NCI-H128 (cell line): ENCODE results near the gene PFDN5.
"Not testable (repeated sequence)": the region's sequence is repeated elsewhere in the genome, so short reads cannot be mapped to it uniquely, and the experiment has no call there.

ENCODE experiments used
- DNase-seq: peaks from one replicate; lab custom pipeline; 2025; ENCODE audit not compliant: unreplicated experiment; lab: John Stamatoyannopoulos, UW

The PFDN5 gene

DNA sequence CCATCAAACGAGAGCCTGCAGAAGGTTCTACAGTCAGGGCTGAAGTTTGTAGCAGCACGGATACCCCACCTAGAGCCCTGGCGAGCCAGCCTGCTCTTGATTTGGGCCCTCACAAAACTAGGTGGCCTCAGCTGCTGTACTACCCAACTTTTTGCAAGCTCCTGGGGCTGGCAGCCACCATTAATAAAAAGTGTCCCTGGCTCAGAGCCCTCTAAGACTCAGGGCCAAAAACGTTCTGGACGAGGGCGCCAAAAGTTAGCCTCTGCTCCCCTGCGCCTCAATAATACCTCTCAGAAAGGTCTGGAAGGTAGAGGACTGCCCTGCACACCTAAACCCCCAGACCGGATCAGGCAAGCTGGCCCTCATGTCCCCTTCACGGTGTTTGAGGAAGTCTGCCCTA lies 8.9 kb upstream of the PFDN5 start:
- no peak for DNase-seq

DNA sequence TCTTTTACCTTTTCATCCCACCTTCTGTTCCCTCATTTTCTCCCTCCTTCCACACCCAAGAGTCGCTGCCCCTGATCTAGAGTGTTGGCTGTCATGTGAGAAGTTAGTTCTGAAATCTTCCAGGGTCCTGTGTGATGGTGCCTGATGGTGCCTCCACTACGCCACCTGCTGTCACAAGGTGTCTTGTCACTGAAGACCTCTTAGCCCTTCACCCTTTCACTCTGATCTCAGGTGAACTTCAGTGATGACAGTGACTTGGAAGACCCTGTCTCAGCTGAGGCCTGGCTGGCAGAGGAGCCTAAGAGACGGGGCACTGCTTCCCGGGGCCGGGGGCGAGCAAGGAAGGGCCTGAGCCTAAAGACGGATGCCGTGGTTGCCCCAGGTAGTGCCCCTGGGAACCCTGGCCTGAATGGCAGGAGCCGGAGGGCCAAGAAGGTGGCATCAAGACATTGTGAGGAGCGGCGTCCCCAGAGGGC lies 7.6 kb upstream of the PFDN5 start:
- DNase-seq, result no peak

DNA sequence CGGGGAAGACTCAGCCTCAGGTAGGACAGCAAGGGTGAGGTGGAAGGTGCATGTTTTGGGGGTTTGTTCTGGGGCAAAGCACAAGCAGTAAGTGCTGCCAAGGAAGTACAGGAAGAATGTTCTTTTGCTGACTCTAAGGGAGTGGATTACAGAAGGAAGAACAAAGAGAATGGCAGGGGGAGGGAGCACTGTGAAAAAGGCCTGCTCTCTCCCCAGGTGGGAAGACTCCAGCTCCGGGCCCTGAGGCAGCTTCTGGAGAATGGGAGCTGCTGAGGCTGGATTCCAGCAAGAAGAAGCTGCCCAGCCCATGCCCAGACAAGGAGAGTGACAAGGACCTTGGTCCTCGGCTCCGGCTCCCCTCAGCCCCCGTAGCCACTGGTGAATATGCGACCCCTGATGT lies 7.0 kb upstream of the PFDN5 start:
- DNase-seq, result no peak

DNA sequence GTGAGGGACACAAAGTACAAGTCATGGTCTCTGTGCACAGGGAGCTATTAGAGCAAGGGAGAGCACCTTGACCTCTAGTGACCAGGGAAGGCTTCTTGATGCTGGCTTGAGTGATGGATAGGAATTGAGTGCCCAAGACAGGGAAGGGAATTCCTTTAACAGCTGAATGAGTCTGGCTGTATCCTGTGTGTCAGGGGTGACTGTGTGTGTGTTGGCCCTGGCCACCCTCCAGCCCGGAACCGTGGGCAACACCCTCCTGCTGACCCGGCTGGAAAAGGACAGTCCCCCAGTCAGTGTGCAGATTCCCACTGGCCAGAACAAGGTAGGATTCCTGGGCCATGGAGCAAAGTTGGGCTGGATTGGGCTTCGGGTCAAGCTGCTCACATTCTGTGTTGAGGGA lies 5.5 kb upstream of the PFDN5 start:
- no peak for DNase-seq

DNA sequence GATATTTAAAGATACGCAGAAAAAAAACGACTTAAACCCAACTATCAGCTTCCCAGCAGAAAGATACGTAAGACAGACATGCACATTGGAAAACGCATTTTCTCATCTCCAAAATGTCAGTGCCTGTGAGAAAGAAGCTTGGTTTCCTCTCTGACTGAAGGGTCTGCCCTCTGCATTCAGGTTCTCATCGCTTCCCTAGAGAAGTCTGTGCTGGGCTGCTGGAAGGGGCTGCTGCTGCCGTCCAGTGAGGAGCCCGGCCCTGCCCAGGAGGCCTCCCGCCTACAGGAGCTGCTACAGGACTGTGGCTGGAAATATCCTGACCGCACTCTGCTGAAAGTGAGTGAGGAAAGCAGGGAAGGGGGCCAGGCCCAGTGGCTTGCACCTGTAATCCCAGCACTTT lies 4.7 kb upstream of the PFDN5 start:
- DNase-seq, result no peak

DNA sequence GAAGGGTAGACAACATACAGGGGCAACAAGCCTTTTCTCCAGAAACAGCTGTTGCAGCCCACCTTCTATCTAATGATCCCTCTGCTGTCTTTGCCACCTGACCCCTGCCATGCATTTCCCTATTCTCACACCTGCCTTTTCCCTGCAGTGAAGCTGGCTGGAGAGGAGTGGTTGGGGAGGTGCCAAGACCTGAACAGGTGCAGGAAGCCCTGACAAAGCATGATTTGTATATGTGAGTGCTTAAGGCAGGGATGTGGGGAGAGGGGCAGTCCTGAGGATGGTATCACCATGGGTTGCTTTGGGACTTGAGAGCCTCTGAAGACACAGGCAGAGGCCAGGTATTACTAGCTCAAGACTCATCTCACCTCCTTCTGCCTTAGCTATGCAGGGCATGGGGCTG lies 2.9 kb upstream of the PFDN5 start:
- DNase-seq, result peak; percentile 56

DNA sequence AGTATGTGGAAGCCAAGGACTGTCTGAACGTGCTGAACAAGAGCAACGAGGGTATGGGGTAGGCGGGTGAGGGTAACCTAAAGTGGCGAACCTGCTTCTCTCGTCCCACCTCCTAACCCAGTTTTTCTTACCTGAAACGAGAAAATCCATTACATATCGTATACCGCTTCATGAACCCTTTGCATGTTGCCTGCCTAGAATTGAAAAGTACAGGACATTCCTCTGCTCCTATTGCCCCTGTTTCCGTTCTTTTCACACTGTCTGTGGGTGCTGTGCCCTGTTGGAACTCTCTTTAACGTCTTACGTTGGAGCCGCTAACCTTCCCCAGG lies 513 bp downstream of the PFDN5 start:
- no peak for DNase-seq

DNA sequence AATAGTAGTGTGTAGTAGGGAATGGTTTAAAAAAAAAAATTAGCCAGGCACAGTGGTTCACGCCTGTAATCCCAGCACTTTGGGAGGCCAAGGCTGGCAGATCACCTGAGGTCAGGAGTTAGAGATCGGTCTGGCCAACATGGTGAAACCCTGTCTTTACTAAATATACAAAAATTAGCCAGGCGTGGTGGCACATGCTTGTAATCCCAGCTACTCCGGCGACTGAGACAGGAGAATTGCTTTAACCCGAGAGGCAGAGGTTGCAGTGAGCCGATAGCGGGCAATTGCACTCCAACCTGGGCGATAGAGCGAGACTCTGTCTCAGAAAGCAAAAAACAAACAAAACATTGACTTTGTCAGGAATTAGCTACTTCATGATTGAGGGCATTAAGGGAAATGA lies 1.8 kb downstream of the PFDN5 start:
- DNase-seq, result not testable (repeated sequence)

DNA sequence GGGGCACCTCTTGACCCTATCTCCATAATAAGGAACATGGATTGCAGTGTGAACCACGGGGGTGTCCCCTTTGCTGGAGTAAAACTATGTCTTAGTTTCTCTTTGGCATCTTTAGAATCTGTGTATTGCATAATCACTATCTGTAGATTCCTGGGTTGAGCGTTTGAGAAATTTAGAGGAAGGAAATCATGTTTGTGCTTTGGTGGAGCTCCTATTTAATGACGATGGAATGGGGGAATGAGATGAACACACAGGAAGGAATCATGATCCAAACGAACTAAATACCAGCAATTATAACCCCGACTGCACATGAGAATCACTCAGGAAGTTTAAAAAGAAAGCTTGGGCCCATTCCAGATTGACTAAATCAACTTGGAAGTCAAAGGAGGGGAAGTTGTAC lies 2.8 kb downstream of the PFDN5 start:
- DNase-seq, result no peak

DNA sequence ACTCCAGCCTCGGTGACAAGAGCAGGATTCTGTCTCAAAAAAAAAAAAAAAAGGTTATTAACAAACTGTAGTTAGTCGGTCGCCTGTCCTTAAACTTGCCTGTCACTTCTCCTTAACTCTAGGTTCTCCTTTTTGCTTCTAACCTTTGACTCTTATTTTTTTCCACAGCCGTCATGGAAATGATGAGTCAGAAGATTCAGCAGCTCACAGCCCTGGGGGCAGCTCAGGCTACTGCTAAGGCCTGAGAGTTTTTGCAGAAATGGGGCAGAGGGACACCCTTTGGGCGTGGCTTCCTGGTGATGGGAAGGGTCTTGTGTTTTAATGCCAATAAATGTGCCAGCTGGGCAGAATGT lies 3.7 kb downstream of the PFDN5 start:
- no peak for DNase-seq

DNA sequence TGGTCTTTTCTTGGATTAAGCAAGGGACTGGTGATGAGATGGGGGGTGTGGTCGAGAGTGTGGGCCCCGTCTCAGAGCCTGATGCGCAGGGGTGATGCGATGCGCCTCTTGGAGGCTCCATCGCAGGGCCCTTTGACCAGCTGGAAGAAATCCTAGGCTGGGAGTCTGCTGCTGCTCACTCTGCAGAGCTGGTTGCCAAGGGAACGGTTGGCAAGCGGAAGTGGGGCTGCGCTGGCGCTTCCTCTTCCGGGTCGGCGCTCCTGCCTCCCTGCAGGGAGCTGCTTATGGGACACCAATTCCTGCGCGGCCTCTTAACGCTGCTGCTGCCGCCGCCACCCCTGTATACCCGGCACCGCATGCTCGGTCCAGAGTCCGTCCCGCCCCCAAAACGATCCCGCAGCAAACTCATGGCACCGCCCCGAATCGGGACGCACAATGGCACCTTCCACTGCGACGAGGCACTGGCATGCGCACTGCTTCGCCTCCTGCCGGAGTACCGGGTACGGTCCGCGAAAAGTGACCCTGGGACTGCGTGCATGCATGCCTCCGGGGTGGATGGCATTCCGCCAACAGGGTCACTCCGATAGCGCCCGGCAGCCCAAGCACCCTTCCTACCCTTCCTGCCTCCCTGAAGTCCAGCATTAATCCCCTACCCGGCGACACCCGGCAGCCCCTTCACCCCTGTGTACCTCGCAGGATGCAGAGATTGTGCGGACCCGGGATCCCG lies 4.3 kb downstream of the PFDN5 start, which contains the start of gene MYG1:
MYG1 (plus strand) TSS at position 242 of the 727 bp plus-strand sequence; CDS start at position 285, 43 bp downstream.
- DNase-seq, result peak; percentile 54

DNA sequence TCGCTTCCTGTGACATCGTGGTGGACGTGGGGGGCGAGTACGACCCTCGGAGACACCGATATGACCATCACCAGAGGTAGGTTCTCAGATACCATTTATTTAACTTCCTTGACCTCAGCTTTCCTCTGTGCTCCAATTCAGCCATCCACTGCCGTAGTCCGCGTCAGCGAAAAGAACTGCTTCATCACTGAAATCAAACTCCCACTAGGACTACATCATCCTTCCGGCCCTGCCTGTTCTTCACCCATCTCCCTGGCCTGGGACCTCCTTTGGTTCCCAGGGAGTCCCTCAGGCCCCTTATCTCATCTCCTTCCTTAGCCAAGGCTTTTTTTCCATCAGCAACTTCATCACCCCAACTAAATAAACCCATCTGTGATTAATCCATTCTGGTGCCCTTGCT lies 4.8 kb downstream of the PFDN5 start:
- no peak for DNase-seq

DNA sequence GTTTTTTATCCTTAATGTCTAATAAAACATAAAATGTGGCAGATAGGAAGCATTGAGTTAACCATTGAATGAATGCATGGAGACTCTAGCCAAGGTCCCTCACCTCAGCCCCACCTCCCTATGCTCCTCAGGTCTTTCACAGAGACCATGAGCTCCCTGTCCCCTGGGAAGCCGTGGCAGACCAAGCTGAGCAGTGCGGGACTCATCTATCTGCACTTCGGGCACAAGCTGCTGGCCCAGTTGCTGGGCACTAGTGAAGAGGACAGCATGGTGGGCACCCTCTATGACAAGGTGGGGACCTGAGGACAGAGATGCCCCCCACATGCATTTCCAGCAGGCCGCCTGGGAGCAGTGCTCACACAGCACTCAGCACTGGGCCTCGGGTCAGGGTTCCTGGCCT lies 7.6 kb downstream of the PFDN5 start:
- no peak for DNase-seq

DNA sequence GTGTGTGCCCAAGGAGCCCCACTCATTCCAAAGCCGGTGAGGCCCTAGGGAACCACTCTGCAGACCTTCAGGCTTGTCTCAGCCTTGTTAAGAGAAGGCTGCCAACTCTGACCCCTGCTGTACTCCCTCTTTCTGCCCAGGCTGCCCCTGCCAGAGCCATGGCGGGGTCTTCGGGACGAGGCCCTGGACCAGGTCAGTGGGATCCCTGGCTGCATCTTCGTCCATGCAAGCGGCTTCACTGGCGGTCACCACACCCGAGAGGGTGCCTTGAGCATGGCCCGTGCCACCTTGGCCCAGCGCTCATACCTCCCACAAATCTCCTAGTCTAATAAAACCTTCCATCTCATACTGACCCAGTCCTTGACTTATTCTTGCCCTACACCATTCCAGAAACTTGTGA lies 11.5 kb downstream of the PFDN5 start:
- no peak for DNase-seq

DNA sequence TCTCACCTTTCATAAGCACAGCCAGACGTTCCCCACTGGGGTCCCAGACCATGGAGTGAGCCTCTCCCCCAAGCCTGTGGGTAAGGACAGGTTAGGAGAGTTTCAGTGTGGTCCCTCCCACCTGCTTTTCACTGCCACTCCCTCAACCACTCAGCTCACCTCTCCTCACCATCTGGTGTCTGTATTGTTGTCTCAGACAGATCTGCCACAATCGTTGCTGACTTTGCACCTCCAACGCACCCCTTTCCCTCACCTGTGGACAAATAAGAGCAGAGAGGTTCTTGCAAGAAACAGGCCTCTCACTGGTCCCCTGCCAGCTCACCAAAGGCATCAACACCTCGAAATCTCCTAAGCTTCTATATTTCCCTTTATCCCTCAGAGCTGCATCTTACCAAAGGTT lies 12.9 kb downstream of the PFDN5 start:
- DNase-seq, result no peak

DNA sequence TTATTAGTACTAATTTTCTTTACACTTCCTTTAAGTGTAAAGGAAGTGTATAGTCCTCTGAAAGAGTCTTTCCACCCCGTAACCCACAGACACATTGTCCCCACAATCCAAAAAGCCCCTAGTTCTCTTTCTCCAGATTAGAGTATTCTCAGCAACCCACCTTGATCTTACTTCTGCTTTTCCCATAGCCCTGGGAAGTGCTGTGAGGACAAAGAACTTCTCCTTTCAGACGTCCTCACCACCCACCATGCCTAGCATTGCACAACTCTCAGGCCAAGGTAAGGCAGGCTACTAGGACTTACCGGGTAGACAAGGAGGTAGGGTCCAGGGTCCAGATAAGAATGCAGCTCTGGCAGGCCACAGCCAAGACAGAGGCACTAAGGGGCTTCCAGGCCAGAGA lies 18.7 kb downstream of the PFDN5 start:
- DNase-seq, result no peak

DNA sequence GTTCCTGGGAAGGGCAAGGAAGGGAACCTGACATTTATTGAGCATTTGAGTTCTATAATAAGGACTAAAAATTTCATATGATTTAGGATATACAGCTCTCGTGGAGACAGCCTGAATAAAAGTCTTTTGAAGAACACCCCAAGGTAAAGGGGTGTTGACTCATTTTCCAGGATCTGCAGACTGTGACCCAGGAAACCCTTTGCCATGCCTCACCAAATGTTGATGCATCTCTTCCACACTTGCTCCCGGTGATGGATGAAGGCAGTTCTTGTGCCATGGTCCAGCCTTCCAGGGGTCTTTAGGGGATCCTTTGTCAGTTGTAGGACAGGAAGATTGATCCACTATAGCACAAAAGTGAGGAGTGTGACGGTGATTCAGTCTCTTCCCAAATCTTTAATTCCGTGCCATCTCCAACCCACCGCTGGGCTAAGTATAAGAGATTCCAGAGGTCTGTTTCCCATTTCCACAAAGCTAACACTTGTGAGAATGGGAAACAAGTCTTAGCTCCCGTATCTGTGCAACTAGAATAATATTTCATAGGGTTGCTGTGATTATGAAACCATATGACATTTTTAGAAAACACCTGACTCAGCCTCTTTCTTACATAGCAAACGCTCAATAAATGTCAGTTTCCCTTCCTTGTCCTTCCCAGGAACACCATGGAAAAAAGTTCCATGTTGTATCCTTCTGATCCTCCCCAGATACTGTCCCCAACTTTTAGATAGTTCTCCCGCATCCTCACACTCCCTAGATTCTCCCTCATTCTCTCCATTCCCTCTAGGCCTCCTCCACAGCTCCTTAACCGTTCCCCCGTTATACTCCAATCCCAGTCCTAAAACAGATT lies 25.2 kb downstream of the PFDN5 start:
- DNase-seq, result no peak

DNA sequence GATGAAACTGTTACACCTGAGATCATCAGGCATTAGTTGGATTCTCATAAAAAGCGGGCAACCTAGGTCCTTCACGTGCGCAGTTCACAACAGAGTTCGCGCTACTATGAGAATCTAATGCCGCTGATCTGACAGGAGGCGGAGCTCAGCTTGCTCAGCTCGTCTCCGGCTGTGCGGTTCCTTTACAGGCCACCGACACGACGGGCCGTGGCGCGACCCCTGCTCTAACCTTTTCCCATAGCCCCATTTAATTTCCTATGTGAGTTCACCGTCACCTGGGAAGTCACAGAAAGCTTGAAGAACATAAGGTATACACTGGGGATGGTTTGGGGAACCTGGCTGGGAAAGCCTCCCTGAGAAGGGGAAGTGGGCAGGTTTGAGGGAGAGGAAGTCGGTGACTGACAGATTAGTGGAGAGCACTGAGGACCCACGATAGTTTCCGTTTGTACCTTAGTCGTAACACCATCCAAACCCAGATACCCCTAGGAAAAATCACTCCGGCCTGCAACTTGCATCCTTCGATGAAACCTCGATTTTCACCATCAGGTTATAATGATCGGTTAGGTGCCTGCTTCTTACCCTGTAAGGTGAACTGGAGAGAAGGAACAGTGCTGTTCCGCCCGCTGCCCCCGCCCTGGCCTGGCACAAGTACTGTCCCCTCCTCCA lies 28.9 kb downstream of the PFDN5 start:
- DNase-seq, result no peak

DNA sequence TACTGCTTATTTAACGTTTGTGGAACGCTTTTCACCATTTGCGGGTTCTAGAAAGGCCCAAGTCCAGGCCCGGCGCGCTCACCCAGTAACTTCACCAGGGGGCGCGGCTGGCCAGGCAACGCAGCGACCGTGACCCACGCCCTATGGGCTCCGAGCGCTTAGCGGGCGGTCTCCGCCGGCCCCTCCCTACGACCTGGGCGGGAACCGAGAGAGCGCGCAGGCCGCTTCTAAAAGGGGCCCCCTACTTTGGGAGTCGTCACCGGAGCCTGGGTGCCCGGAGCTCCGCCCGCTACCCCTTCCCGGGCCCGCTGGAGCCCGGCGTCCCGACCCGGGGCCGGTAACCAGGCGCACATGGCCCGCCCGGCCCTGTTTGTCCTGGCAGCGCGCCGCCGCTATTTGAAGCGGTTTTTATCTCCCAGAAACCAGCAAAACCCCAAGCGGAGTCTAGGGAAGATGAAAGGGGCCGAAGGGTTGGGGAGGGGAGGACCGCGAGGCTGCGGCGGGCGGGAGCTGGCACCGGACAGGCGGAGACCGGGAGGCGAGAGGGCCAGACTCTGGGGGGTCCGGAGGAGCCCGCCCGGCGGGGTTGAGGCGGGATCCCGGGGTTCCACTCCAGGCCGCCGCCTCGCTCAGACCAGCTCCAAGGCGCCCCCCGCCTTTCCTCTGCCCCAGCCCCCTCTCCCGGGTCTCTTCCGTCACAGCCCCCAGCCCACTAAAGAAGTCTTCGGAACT lies 29.6 kb downstream of the PFDN5 start:
- peak; percentile 75 for DNase-seq

DNA sequence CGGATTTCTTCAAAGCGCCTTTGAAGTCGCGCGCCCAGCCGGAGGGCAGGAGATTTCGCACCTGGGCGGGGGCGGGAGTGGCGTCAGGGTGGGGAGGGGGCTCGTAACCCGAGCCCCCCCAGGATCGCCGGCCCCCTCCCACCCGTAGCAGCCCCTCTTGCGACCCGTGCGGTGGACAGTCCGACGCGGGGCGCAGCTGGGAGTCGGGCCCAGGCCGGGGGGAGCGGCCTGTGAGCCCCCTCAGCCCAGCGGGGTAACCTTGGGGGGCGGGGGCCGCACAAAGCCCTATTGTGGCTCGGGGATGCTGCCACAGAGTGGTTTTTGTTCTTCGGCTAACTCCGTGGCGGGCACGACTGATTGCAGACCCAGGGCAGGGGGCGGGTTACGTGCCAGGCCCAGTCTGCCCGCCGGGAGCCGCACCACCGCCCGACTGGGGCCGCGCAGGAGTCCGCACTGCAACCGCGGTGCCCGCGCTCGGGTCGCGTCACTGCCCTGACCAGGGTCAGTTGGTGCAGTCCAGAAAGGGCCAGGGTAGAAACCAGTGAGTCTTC lies 30.2 kb downstream of the PFDN5 start:
- no peak for DNase-seq
